ENCODE data around the gene RETSAT. TPM values are rescaled to one million over a fixed set of nuclear protein-coding genes. Genes with fewer than 3 reads are reported as not detected.

RETSAT gene
- 26.6 and 35.0 TPM in 2 replicates for total RNA-seq

GRCh38 chr2:85354286-85355072 is at the start of gene RETSAT, which contains the start of gene ELMOD3:
Gene RETSAT (minus strand): TSS chr2:85354528. CDS start chr2:85354507, 21 bp downstream.
Gene ELMOD3 (plus strand): TSS chr2:85354769. CDS start chr2:85357199, 2,430 bp downstream.

GRCh38 chr2:85327822-85328617 is 26.3 kb downstream of the RETSAT start, which contains the start of gene TGOLN2:
Gene TGOLN2 (minus strand): TSS chr2:85327989. CDS start chr2:85327962, 27 bp downstream.

Other genes with a start within 250 kb of the RETSAT start
- 2.1 and 3.0 TPM in 2 replicates for gene TCF7L1, start 221.1 kb downstream of the RETSAT start, total RNA-seq
- gene TGOLN2, start 26.5 kb downstream of the RETSAT start, total RNA-seq, result 63.9 and 67.5 TPM in 2 replicates
- 10.0 and 15.3 TPM in 2 replicates for gene ELMOD3, start 241 bp upstream of the RETSAT start, total RNA-seq
- gene CAPG, start 55.8 kb upstream of the RETSAT start, total RNA-seq, result 72.2 and 88.8 TPM in 2 replicates
- not detected in 2 replicates for gene SH2D6, start 64.2 kb upstream of the RETSAT start, total RNA-seq
- 95.3 and 95.9 TPM in 2 replicates for gene MAT2A, start 184.6 kb upstream of the RETSAT start, total RNA-seq
- gene GGCX, start 207.0 kb upstream of the RETSAT start, total RNA-seq, result 34.6 and 35.4 TPM in 2 replicates
- 5.8 TPM in 1 of 2 replicates, not detected in the other for gene VAMP8, start 223.1 kb upstream of the RETSAT start, total RNA-seq
- 33.1 and 70.7 TPM in 2 replicates for gene VAMP5, start 229.9 kb upstream of the RETSAT start, total RNA-seq
- 157 and 188 TPM in 2 replicates for gene RNF181, start 241.2 kb upstream of the RETSAT start, total RNA-seq
- gene TMEM150A, start 248.2 kb upstream of the RETSAT start, total RNA-seq, result 22.9 and 26.7 TPM in 2 replicates

Data from pericardium fibroblast (primary cell).